ENCODE measurements around the gene PLEKHG7.
"Not testable (repeated sequence)": the region's sequence is repeated elsewhere in the genome, so short reads cannot be mapped to it uniquely, and the experiment has no call there.

Gene PLEKHG7

DNA sequence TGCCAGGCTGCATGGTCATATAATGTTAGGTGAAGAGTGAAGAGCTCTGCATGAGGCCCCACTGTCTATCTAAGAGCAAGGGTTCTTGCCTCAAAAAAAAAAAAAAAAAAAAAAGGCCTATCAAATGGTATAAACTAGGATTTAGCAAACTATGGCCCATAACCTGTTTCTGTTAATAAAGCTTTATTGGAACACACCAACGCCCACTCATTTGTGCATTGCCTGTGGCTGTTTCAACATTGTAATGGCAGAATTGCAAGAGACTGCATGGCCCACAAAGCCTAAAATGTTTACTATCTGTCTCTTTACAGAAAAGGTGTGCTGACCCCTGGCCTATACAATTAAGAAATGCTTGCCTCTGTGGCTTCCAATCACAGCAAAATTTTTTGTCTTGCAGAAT lies 12.8 kb downstream of the PLEKHG7 start:
- no peak for DNase-seq

DNA sequence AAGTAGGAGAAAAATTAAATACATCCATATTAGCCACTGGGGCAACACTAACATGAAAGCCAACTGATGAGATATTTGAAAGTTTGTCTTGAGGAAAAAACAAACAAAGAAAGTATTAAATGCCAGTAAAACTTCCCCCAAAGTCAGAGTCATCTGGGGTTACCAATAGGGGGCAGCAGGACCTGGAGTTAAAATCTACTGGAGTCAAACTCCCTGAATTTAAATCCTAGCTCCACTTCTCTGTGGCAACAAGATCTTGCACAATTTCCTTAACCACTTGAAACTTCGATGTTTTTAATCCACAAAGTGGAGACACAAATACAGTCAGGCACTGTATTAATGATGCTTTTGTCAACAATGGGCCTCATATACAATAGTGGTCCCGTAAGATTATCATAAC lies 14.4 kb downstream of the PLEKHG7 start:
- DNase-seq, result no peak

DNA sequence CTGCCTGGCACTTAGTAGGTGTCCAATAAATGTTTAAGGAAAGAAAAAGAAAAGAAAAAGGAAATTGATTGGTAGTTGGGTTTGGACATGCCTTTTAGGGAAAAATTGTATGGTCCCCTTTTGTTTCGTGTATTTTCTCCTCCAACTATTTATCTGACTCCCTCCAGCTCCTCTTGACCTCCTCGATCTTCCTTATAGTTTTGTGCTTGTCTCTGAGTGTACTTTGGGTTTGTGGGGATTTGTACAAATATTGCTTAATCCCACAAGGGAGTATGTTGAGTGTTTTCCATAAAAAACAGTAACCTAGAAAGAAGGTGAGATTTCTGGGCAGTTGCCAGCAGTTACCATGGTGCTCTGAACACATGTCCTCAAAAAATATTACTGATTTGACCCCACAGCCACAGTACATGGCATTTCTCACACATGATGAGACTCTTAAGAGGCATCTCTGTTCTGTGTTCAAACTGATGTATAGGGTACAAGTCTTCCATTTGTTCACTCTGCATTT lies 15.7 kb downstream of the PLEKHG7 start:
- no peak for DNase-seq

GRCh38 chr12:92719674-92720073 lies 16.9 kb downstream of the PLEKHG7 start:
- DNase-seq, result no peak

GRCh38 chr12:92721130-92721529 lies 18.3 kb downstream of the PLEKHG7 start:
- DNase-seq, result no peak

- DNase-seq, result no peak
Measured at GRCh38 chr12:92721656-92722055, 18.9 kb downstream of the PLEKHG7 start.

GRCh38 chr12:92722897-92723296 lies 20.1 kb downstream of the PLEKHG7 start:
- DNase-seq, result no peak

DNA sequence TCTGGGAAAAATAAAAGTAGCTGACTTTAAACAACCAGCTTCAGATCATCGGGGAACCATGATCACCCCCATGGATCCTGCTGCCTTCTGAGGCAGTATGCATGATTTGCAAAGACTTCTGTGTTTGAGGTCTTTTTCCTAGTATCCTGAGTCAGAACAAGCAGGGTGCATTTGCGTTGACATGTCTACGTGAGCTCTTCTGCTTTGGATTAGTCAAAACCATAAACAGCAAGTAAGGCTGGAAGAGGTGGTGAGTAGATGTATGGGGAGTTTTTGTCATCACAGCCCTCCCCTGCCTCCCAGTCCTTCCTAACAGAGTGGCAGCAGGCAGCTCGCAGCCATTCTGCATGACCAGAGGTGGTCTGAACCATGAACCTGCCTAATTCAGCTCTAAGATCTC lies 24.1 kb downstream of the PLEKHG7 start:
- DNase-seq, result no peak

GRCh38 chr12:92729773-92730305 lies 27.1 kb downstream of the PLEKHG7 start:
- DNase-seq, result no peak

DNA sequence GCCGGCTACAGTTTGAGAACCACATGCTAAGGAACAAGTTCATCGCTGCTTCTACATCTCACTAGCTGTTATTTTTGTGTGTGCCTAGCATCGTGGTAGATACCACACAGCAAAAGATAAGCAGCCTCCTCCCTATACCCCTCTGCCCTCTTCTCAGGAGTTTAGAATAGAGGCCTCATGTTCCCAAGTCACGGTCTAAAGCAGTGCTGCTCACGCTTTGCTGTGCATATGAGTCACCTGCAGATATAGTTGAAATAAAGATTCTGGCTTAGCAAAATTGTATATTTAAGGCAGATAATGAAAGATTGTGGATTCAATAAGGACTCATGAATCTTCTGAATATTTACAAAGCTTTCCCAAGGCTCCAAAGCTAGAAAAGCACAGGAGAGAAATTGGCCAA lies 28.0 kb downstream of the PLEKHG7 start:
- no peak for DNase-seq

GRCh38 chr12:92732216-92732615 lies 29.4 kb downstream of the PLEKHG7 start:
- DNase-seq, result no peak

- no peak for DNase-seq
Measured at GRCh38 chr12:92732716-92733115, 29.9 kb downstream of the PLEKHG7 start.

GRCh38 chr12:92733181-92733580 lies 30.4 kb downstream of the PLEKHG7 start:
- DNase-seq, result no peak

GRCh38 chr12:92733661-92734060 lies 30.9 kb downstream of the PLEKHG7 start:
- DNase-seq, result no peak

DNA sequence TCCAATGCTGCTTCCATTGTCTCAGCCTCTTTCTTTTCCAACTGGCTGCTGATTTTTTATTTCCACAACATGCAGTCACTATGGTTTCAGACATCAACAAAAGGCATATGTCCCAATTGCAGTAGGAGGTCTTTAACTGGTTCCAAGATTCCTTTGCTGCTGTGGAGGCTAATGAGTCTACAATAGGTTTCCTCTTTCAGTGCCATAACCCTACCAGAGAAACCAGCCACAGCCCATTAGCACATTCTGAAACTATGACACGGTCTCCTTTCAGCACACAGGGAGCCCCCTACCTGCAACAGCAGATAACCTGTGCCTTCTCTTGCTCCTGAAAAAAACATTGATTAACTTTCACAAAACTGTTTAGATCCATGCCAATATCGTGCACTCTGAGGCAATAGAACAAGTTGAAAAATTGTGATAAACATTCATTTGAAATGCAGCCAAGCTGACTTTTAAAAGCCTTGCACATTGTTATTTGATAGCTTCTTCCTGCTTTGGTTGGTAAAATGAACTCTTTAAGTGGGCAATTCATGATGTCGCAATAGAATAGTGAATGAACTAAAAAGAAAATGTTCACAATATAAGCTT lies 32.4 kb downstream of the PLEKHG7 start:
- no peak for DNase-seq

DNA sequence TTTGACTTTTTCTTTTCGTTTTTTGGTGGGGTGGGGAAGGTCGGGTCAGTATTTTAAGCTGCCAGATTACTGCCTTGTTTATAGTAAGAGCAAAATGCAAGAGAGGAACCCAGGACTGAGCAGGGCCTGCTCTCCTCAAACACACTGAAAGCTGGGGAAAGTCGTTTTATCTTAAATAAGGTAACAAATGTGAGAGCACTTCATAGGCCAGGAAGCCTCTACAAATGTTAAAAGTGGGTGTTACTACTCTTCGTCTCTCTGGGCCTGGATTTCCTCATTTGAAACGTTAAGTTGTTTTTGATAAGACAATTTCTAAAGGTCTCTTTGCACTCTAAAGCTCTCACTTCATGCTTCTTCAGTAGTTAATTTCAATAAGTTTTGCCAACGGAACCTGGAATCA lies 33.8 kb downstream of the PLEKHG7 start:
- DNase-seq, result no peak

GRCh38 chr12:92737855-92738850 lies 35.4 kb downstream of the PLEKHG7 start:
- no peak for DNase-seq

GRCh38 chr12:92739113-92739512 lies 36.3 kb downstream of the PLEKHG7 start:
- DNase-seq, result no peak

GRCh38 chr12:92740411-92740810 lies 37.6 kb downstream of the PLEKHG7 start:
- DNase-seq, result no peak

GRCh38 chr12:92743026-92743425 lies 40.2 kb downstream of the PLEKHG7 start:
- DNase-seq, result no peak

DNA sequence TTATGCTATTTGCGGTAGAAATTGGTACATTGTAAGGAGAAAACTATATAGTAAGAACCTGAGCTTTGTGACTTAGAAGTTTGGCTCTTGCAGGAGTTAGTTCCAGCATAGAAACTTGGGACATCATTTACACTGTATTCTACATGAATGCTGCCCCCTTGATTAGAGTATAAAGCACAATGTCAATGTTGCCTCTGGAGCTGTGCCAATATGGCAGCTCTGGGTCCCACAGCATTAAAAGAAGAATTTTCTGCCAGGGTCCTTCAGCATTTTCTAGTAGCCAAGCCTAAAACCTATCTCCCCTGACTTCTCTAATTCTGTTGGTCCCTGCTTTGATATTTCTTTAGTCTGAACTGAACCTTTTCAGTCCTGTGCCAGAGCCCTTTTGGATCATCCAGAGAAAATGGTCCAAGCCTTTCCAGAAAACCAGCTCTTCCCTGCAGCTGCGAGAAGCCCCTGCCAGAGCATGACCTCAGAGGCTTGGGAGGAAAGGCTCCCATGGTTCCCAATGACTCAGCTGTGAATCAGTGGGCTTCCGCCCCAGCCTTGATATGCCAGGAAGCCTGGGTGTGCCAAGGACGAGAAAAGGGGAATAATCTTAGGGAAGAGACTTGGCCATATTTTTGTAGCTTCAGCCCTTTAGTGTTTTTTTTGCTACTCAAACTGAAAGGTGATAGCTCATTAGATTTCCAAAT lies 43.2 kb downstream of the PLEKHG7 start:
- DNase-seq, result no peak

- no peak for DNase-seq
Measured at GRCh38 chr12:92747151-92747550, 44.4 kb downstream of the PLEKHG7 start.

- DNase-seq, result not testable (repeated sequence)
Measured at GRCh38 chr12:92749691-92750090, 46.9 kb downstream of the PLEKHG7 start.
